Neural cell (in vitro differentiated cells): Measurements from ENCODE around the gene FNDC11. TPM values are rescaled to one million over a fixed set of nuclear protein-coding genes. Genes with fewer than 3 reads are reported as not detected.
A peak's percentile ranks its signal among the peaks of the same experiment; 100 is the strongest.

ENCODE experiments used
- H2AFZ ChIP-seq: fragments of 200-600, 300-800 bp; sonication (generic), shearing (Covaris generic); 2 replicates; pipeline ENCODE4 v1.6.0; 2014; ENCODE audit warnings: low read depth, mild to moderate bottlenecking, antibody characterized with exemption, low read length, moderate library complexity
- H3F3A ChIP-seq: fragments of 200-600 bp; shearing (Covaris generic); 2 replicates; pipeline ENCODE4 v1.6.1; 2016; ENCODE audit warnings: mild to moderate bottlenecking, moderate library complexity, mixed read lengths, antibody characterized with exemption, low read length; ENCODE audit not compliant: insufficient read depth, poor library complexity, severe bottlenecking
- H3K27ac ChIP-seq: fragments of 200-600, 300-800 bp; sonication (generic), shearing (Covaris generic); 2 replicates; pipeline ENCODE4 v1.5.1; 2014; ENCODE audit warnings: mild to moderate bottlenecking, low read length, moderate library complexity
- H3K27me3 ChIP-seq: fragments of 300-800, 200-600 bp; sonication (generic), shearing (Covaris generic); 2 replicates; pipeline ENCODE4 v1.6.0; 2014; ENCODE audit warnings: mild to moderate bottlenecking, low read depth, low read length, moderate library complexity; ENCODE audit not compliant: insufficient read depth
- H3K36me3 ChIP-seq: fragments of 300-800, 200-600 bp; sonication (generic), shearing (Covaris generic); 2 replicates; pipeline ENCODE4 v1.5.1; 2014; ENCODE audit warnings: mild to moderate bottlenecking, antibody characterized with exemption, low read length, moderate library complexity; ENCODE audit not compliant: insufficient read depth
- H3K4me2 ChIP-seq: fragments of 300-800, 200-600 bp; sonication (generic), shearing (Covaris generic); 2 replicates; pipeline ENCODE4 v1.6.0; 2014; ENCODE audit warnings: mild to moderate bottlenecking, low read length
- H3K4me3 ChIP-seq: fragments of 300-800, 200-600 bp; sonication (generic), shearing (Covaris generic); 2 replicates; pipeline ENCODE4 v1.5.1; 2014; ENCODE audit warnings: mild to moderate bottlenecking, low read length, moderate library complexity
- H3K79me2 ChIP-seq: fragments of 200-600 bp; shearing (Covaris generic); replicated peaks from 2 replicates; pipeline ENCODE4 v1.6.0; 2014; ENCODE audit warnings: mild to moderate bottlenecking, low read length, moderate library complexity; ENCODE audit not compliant: insufficient read depth
- H3K9ac ChIP-seq: fragments of 300-800, 200-600 bp; sonication (generic), shearing (Covaris generic); 2 replicates; pipeline ENCODE4 v1.6.1; 2016; ENCODE audit warnings: mild to moderate bottlenecking, low read length, mixed read lengths
- H3K9me2 ChIP-seq: fragments of 200-600 bp; shearing (Covaris generic); 2 replicates; pipeline ENCODE4 v1.6.1; 2016; ENCODE audit warnings: mild to moderate bottlenecking, low read length, mixed read lengths; ENCODE audit not compliant: insufficient read depth
- H3K9me3 ChIP-seq: fragments of 200-600, 300-800 bp; sonication (generic), shearing (Covaris generic); 2 replicates; pipeline ENCODE4 v1.6.1; 2016; ENCODE audit warnings: mild to moderate bottlenecking, mixed run types, low read length, moderate library complexity, mixed read lengths
- H4K20me1 ChIP-seq: fragments of 200-600 bp; shearing (Covaris generic); 2 replicates; pipeline ENCODE4 v1.6.1; 2016; ENCODE audit warnings: mild to moderate bottlenecking, mixed run types; ENCODE audit not compliant: insufficient read depth
- EP300 ChIP-seq: fragments of 450-650 bp; conservative IDR thresholded peaks from 2 replicates; pipeline ENCODE4 v1.6.1; 2014; ENCODE audit warnings: antibody characterized with exemption, mild to moderate bottlenecking, moderate library complexity; ENCODE audit not compliant: poor library complexity, severe bottlenecking
- MXI1 ChIP-seq: fragments of 450-650 bp; conservative IDR thresholded peaks from 2 replicates; pipeline ENCODE4 v1.6.1; 2014; ENCODE audit warnings: antibody characterized with exemption, mild to moderate bottlenecking; ENCODE audit not compliant: poor library complexity, severe bottlenecking
- POLR2AphosphoS5 ChIP-seq: IDR thresholded peaks from 2 replicates; pipeline ENCODE4 v1.6.1; 2012
- RAD21 ChIP-seq: fragments of 450-650 bp; conservative IDR thresholded peaks from 2 replicates; pipeline ENCODE4 v1.6.1; 2014; ENCODE audit warnings: antibody characterized with exemption, mild to moderate bottlenecking, moderate library complexity
- SMC3 ChIP-seq: fragments of 450-650 bp; conservative IDR thresholded peaks from 2 replicates; pipeline ENCODE4 v1.6.1; 2014; ENCODE audit warnings: antibody characterized with exemption, mild to moderate bottlenecking, moderate library complexity; ENCODE audit not compliant: poor library complexity
- TAF1 ChIP-seq: IDR thresholded peaks from 2 replicates; pipeline ENCODE4 v1.6.1; 2012; ENCODE audit warnings: low read depth
- polyA plus RNA-seq: library from polyadenylated mRNA; depleted of rRNA; stranded (reverse); fragments of >200 nt; gene quantifications from 2 replicates; pipeline ENCODE4 v1.2.3, GENCODE V29; 2014
- TF ChIP-seq, protein P1 (sequence below): IDR thresholded peaks from 2 replicates; pipeline ENCODE4 v1.6.1; 2012; ENCODE audit warnings: borderline replicate concordance
- TF ChIP-seq, protein P2 (sequence below): fragments of 450-650 bp; IDR thresholded peaks from 2 replicates; pipeline ENCODE4 v1.5.1; 2014; ENCODE audit warnings: antibody characterized with exemption, mild to moderate bottlenecking, moderate library complexity; ENCODE audit not compliant: poor library complexity, severe bottlenecking

FNDC11 gene
- polyA plus RNA-seq, 1 donor from 2014 or later = 1.9 TPM

DNA sequence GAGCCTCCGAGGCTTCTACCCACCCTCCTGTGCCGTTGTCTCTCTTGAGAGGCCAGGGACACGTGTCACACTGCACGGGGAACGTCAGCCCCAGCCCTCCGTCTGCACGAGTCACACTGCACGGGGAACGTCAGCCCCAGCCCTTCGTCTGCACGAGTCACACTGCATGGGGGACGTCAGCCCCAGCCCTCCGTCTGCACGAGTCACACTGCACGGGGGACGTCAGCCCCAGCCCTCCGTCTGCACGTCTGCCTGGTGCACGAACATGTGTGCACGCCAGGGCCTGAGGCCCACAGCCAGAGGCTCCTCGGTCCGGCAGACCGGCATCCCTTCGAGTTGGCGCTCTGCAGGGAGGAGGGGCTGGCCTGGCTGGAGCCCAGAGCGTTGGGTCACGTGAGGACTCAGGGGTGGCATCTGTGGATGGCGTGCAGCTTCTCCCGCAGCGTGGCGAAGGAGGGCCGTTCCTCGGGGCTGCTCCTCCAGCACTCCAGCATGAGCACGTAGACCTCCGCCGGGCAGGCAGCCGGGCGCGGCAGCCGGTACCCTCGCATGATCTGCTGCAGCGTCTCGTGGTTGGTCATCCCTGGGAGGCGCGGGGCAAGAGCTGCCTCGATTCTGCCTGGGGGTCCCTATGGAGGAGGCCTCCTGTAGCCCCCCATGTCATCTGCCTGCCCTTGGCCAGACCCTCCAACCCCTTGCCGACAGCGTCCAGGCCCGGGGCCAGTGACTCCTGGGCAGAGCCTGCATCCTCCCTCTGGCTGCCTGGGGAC is 13.4 kb upstream of the FNDC11 start:
- H3K27ac ChIP-seq = no peak overlapping the region
- TF ChIP-seq, protein P1, sequence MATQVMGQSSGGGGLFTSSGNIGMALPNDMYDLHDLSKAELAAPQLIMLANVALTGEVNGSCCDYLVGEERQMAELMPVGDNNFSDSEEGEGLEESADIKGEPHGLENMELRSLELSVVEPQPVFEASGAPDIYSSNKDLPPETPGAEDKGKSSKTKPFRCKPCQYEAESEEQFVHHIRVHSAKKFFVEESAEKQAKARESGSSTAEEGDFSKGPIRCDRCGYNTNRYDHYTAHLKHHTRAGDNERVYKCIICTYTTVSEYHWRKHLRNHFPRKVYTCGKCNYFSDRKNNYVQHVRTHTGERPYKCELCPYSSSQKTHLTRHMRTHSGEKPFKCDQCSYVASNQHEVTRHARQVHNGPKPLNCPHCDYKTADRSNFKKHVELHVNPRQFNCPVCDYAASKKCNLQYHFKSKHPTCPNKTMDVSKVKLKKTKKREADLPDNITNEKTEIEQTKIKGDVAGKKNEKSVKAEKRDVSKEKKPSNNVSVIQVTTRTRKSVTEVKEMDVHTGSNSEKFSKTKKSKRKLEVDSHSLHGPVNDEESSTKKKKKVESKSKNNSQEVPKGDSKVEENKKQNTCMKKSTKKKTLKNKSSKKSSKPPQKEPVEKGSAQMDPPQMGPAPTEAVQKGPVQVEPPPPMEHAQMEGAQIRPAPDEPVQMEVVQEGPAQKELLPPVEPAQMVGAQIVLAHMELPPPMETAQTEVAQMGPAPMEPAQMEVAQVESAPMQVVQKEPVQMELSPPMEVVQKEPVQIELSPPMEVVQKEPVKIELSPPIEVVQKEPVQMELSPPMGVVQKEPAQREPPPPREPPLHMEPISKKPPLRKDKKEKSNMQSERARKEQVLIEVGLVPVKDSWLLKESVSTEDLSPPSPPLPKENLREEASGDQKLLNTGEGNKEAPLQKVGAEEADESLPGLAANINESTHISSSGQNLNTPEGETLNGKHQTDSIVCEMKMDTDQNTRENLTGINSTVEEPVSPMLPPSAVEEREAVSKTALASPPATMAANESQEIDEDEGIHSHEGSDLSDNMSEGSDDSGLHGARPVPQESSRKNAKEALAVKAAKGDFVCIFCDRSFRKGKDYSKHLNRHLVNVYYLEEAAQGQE = no peak
- TF ChIP-seq POLR2AphosphoS5 = peak; percentile 23
- H4K20me1 ChIP-seq = no peaks in the 10 kb centered on the region
- H2AFZ ChIP-seq = no peak overlapping the region
- no peak overlapping the region for H3K4me2 ChIP-seq
- H3K4me3 ChIP-seq = no peak overlapping the region
- no peaks in the 10 kb centered on the region for H3K79me2 ChIP-seq
- no peaks in the 10 kb centered on the region for H3K9me2 ChIP-seq
- H3K27me3 ChIP-seq = no peaks in the 10 kb centered on the region
- no peaks in the 10 kb centered on the region for H3K9me3 ChIP-seq
- H3K36me3 ChIP-seq = no peaks in the 10 kb centered on the region
- H3F3A ChIP-seq = no peaks in the 10 kb centered on the region
- H3K9ac ChIP-seq = no peak overlapping the region

DNA sequence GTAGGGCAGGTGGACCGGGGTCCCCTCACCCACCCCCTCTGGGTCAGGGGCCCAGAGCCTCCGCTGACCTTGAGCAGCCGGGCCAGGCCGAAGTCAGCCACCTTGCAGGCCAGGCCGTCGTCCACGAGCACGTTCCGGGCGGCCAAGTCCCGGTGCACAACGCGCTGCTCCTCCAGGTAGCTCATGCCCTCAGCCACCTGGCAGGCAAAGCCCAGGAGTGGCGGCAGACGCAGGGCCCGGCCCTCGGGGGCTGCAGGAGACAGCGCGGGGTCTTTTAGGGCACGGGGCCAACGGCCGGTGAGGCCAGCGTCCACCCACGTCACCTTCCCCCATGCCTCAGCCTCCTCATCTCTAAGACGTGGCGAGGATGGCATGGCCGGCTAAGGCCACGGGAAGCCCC is 12.6 kb upstream of the FNDC11 start:
- Histone ChIP-seq H3F3A (no peaks in the 10 kb centered on the region), H3K36me3 (no peaks in the 10 kb centered on the region), H3K27me3 (no peaks in the 10 kb centered on the region), H3K4me2 (no peak overlapping the region), H3K9me2 (no peaks in the 10 kb centered on the region), H3K27ac (no peak overlapping the region), H3K9me3 (no peaks in the 10 kb centered on the region), H3K9ac (no peak overlapping the region), H2AFZ (no peak overlapping the region), H3K4me3 (no peak overlapping the region), H4K20me1 (no peaks in the 10 kb centered on the region), H3K79me2 (no peaks in the 10 kb centered on the region)
- TF ChIP-seq RAD21 = no peak
- TF ChIP-seq, protein P1 = no peak
- no peak for TF ChIP-seq EP300
- TF ChIP-seq MXI1 = no peak
- TF ChIP-seq, protein P2, sequence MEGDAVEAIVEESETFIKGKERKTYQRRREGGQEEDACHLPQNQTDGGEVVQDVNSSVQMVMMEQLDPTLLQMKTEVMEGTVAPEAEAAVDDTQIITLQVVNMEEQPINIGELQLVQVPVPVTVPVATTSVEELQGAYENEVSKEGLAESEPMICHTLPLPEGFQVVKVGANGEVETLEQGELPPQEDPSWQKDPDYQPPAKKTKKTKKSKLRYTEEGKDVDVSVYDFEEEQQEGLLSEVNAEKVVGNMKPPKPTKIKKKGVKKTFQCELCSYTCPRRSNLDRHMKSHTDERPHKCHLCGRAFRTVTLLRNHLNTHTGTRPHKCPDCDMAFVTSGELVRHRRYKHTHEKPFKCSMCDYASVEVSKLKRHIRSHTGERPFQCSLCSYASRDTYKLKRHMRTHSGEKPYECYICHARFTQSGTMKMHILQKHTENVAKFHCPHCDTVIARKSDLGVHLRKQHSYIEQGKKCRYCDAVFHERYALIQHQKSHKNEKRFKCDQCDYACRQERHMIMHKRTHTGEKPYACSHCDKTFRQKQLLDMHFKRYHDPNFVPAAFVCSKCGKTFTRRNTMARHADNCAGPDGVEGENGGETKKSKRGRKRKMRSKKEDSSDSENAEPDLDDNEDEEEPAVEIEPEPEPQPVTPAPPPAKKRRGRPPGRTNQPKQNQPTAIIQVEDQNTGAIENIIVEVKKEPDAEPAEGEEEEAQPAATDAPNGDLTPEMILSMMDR = no peak
- no peak for TF ChIP-seq SMC3
- no peak for TF ChIP-seq POLR2AphosphoS5
- no peak for TF ChIP-seq TAF1
